Measurements from ENCODE around the gene DYNLT2.
"Not testable (repeated sequence)": the region's sequence is repeated elsewhere in the genome, so short reads cannot be mapped to it uniquely, and the experiment has no call there.

DYNLT2 gene

GRCh38 chr6:169783401-169783800 is 32.0 kb upstream of the DYNLT2 start:
- DNase-seq, result no peak

GRCh38 chr6:169782966-169783365 is 31.6 kb upstream of the DYNLT2 start:
- DNase-seq, result no peak

GRCh38 chr6:169780571-169781091 is 29.3 kb upstream of the DYNLT2 start:
- DNase-seq, result no peak

- DNase-seq, result no peak
Measured at GRCh38 chr6:169779896-169780295, 28.5 kb upstream of the DYNLT2 start.

- no peak for DNase-seq
Measured at GRCh38 chr6:169779092-169779815, 27.9 kb upstream of the DYNLT2 start.

GRCh38 chr6:169778646-169779045 is 27.3 kb upstream of the DYNLT2 start:
- DNase-seq, result no peak

GRCh38 chr6:169777896-169778295 is 26.5 kb upstream of the DYNLT2 start:
- no peak for DNase-seq

- DNase-seq, result no peak
Measured at GRCh38 chr6:169776379-169776778, 25.0 kb upstream of the DYNLT2 start.

GRCh38 chr6:169775321-169775720 is 23.9 kb upstream of the DYNLT2 start:
- DNase-seq, result no peak

GRCh38 chr6:169774347-169774746 is 23.0 kb upstream of the DYNLT2 start:
- no peak for DNase-seq

GRCh38 chr6:169766921-169767736 is 15.8 kb upstream of the DYNLT2 start:
- DNase-seq, result no peak

GRCh38 chr6:169766232-169766631 is 14.9 kb upstream of the DYNLT2 start:
- DNase-seq, result no peak

- not testable (repeated sequence) for DNase-seq
Measured at GRCh38 chr6:169765789-169766188, 14.4 kb upstream of the DYNLT2 start.

- no peak for DNase-seq
Measured at GRCh38 chr6:169763881-169764280, 12.5 kb upstream of the DYNLT2 start.

- DNase-seq, result no peak
Measured at GRCh38 chr6:169763308-169763707, 11.9 kb upstream of the DYNLT2 start.

- DNase-seq, result no peak
Measured at GRCh38 chr6:169755162-169755561, 3.8 kb upstream of the DYNLT2 start.

- no peak for DNase-seq
Measured at GRCh38 chr6:169752074-169752623, 777 bp upstream of the DYNLT2 start.

GRCh38 chr6:169746556-169746955 is 4.8 kb downstream of the DYNLT2 start:
- DNase-seq, result no peak

- DNase-seq, result no peak
Measured at GRCh38 chr6:169745405-169745804, 6.0 kb downstream of the DYNLT2 start.

GRCh38 chr6:169741344-169741743 is 10.0 kb downstream of the DYNLT2 start:
- DNase-seq, result no peak

- DNase-seq, result no peak
Measured at GRCh38 chr6:169738976-169739529, 12.3 kb downstream of the DYNLT2 start.

- no peak for DNase-seq
Measured at GRCh38 chr6:169738204-169738975, 13.0 kb downstream of the DYNLT2 start.

- no peak for DNase-seq
Measured at GRCh38 chr6:169729961-169730360, 21.4 kb downstream of the DYNLT2 start.
